H9 (cell line): Measurements from ENCODE around the gene NR1I2. TPM values are rescaled to one million over a fixed set of nuclear protein-coding genes. Genes with fewer than 3 reads are reported as not detected.

Experiments used
- DNase-seq: peaks from one replicate; pipeline ENCODE4 v3.0.0-alpha.2; 2017
- H2AFZ ChIP-seq: one replicate; pipeline ENCODE4 v1.6.1; 2013; ENCODE audit warnings: mild to moderate bottlenecking, low read length, control low read depth, moderate library complexity
- H2AK5ac ChIP-seq: 2 replicates; pipeline ENCODE4 v1.6.1; 2013; ENCODE audit warnings: low read length, control low read depth, mixed read lengths; ENCODE audit not compliant: insufficient read length
- H2BK120ac ChIP-seq: one replicate; pipeline ENCODE4 v1.6.1; 2013; ENCODE audit warnings: low read depth, mild to moderate bottlenecking, low read length, control low read depth, inconsistent platforms; ENCODE audit not compliant: poor library complexity, severe bottlenecking
- H2BK12ac ChIP-seq: 2 replicates; pipeline ENCODE4 v1.6.1; 2013; ENCODE audit warnings: low read length, control low read depth, mixed read lengths, low read depth; ENCODE audit not compliant: insufficient read length
- H2BK15ac ChIP-seq: 2 replicates; pipeline ENCODE4 v1.6.1; 2013; ENCODE audit warnings: low read depth, low read length, control low read depth
- H2BK20ac ChIP-seq: one replicate; pipeline ENCODE4 v1.6.1; 2013; ENCODE audit warnings: low read depth, mild to moderate bottlenecking, low read length, control low read depth, inconsistent platforms; ENCODE audit not compliant: poor library complexity, severe bottlenecking
- H2BK5ac ChIP-seq: 2 replicates; pipeline ENCODE4 v1.6.1; 2013; ENCODE audit warnings: low read length, control low read depth, mixed read lengths; ENCODE audit not compliant: insufficient read length
- H3K14ac ChIP-seq: 2 replicates; pipeline ENCODE4 v1.6.1; 2013; ENCODE audit warnings: low read length, control low read depth; ENCODE audit not compliant: insufficient read depth
- H3K18ac ChIP-seq: 2 replicates; pipeline ENCODE4 v1.6.1; 2013; ENCODE audit warnings: low read depth, mild to moderate bottlenecking, mixed read lengths, low read length, control low read depth; ENCODE audit not compliant: insufficient read length
- H3K23ac ChIP-seq: 2 replicates; pipeline ENCODE4 v1.6.1; 2013; ENCODE audit warnings: low read length, control low read depth, mixed read lengths, low read depth; ENCODE audit not compliant: insufficient read length
- H3K23me2 ChIP-seq: 2 replicates; pipeline ENCODE4 v1.6.1; 2013; ENCODE audit warnings: low read depth, mild to moderate bottlenecking, mixed read lengths, low read length, control low read depth; ENCODE audit not compliant: insufficient read length, poor library complexity, severe bottlenecking
- H3K27ac ChIP-seq: 2 replicates; pipeline ENCODE4 v1.5.1; 2013; ENCODE audit warnings: low read length, control low read depth, mixed read lengths, low read depth; ENCODE audit not compliant: insufficient read length
- H3K27me3 ChIP-seq: 2 replicates; pipeline ENCODE4 v1.6.1; 2013; ENCODE audit warnings: low read length, control low read depth, inconsistent platforms; ENCODE audit not compliant: insufficient read depth
- H3K4ac ChIP-seq: 2 replicates; pipeline ENCODE4 v1.6.1; 2013; ENCODE audit warnings: low read depth, mild to moderate bottlenecking, control low read depth, inconsistent platforms, low read length, moderate library complexity
- H3K4me1 ChIP-seq: 2 replicates; pipeline ENCODE4 v1.6.1; 2013; ENCODE audit warnings: low read length, control low read depth, inconsistent platforms; ENCODE audit not compliant: insufficient read depth
- H3K4me2 ChIP-seq: 2 replicates; pipeline ENCODE4 v1.6.1; 2013; ENCODE audit warnings: low read length, control low read depth, mixed read lengths; ENCODE audit not compliant: insufficient read length, insufficient read depth
- H3K56ac ChIP-seq: 2 replicates; pipeline ENCODE4 v1.6.1; 2013; ENCODE audit warnings: low read depth, mild to moderate bottlenecking, mixed read lengths, low read length, control low read depth; ENCODE audit not compliant: insufficient read length
- H3K79me1 ChIP-seq: 2 replicates; pipeline ENCODE4 v1.6.1; 2013; ENCODE audit warnings: low read depth, mild to moderate bottlenecking, moderate library complexity, low read length, control low read depth, inconsistent platforms; ENCODE audit not compliant: insufficient read depth, poor library complexity, severe bottlenecking
- H3K79me2 ChIP-seq: 2 replicates; pipeline ENCODE4 v1.6.1; 2013; ENCODE audit warnings: low read length, control low read depth, inconsistent platforms; ENCODE audit not compliant: insufficient read depth
- H3K9ac ChIP-seq: 2 replicates; pipeline ENCODE4 v1.6.1; 2013; ENCODE audit warnings: low read length, control low read depth, mixed read lengths; ENCODE audit not compliant: insufficient read length; ENCODE audit errors: extremely low read depth
- H3K9me3 ChIP-seq: one replicate; pipeline ENCODE4 v1.6.1; 2013; ENCODE audit warnings: low read depth, low read length, inconsistent platforms; ENCODE audit not compliant: control insufficient read depth
- H3T11ph ChIP-seq: one replicate; pipeline ENCODE4 v1.6.1; 2013; ENCODE audit warnings: mild to moderate bottlenecking, low read length, control low read depth, inconsistent platforms
- H4K20me1 ChIP-seq: one replicate; pipeline ENCODE4 v1.6.1; 2013; ENCODE audit not compliant: control insufficient read depth, insufficient read length, insufficient read depth
- H4K5ac ChIP-seq: 2 replicates; pipeline ENCODE4 v1.6.1; 2013; ENCODE audit warnings: low read depth, mild to moderate bottlenecking, mixed read lengths, low read length, control low read depth; ENCODE audit not compliant: insufficient read length
- H4K8ac ChIP-seq: replicated peaks from 2 replicates; pipeline ENCODE4 v1.6.1; 2013; ENCODE audit warnings: low read length, control low read depth, mixed read lengths, low read depth; ENCODE audit not compliant: insufficient read length
- H4K91ac ChIP-seq: 2 replicates; pipeline ENCODE4 v1.6.1; 2013; ENCODE audit warnings: low read depth, mild to moderate bottlenecking, moderate library complexity, mixed read lengths, low read length, control low read depth; ENCODE audit not compliant: insufficient read length
- H3K27ac Mint-ChIP-seq, 3 experiments: 2 replicates in 2 of 3; 3 replicates in 1 of 3; pipeline ENCODE4 v1.8.0; 2020 to 2021; ENCODE audit warnings: mixed read lengths in 3 of 3, mild to moderate bottlenecking in 1 of 3, moderate library complexity in 1 of 3
- H3K27me3 Mint-ChIP-seq: 2 replicates; pipeline ENCODE4 v1.8.0; 2021; ENCODE audit warnings: low read depth, mild to moderate bottlenecking, moderate library complexity, mixed read lengths
- H3K36me3 Mint-ChIP-seq, 3 experiments: 2 replicates in 2 of 3; 3 replicates in 1 of 3; pipeline ENCODE4 v1.8.0; 2020 to 2021; ENCODE audit warnings: low read depth in 3 of 3, mixed read lengths in 3 of 3; ENCODE audit not compliant: insufficient read depth in 1 of 3
- H3K4me1 Mint-ChIP-seq, 2 experiments: 2 replicates each; pipeline ENCODE4 v1.8.0; 2020; ENCODE audit warnings: mixed read lengths in 2 of 2
- H3K4me3 Mint-ChIP-seq, 2 experiments: 2 replicates in 1 of 2; 3 replicates in 1 of 2; pipeline ENCODE4 v1.8.0; 2020 to 2021; ENCODE audit warnings: mild to moderate bottlenecking in 2 of 2, mixed read lengths in 2 of 2, moderate library complexity in 1 of 2
- H3K9me3 Mint-ChIP-seq, 2 experiments: 2 replicates in 1 of 2; 3 replicates in 1 of 2; pipeline ENCODE4 v1.8.0; 2020; ENCODE audit warnings: mild to moderate bottlenecking in 2 of 2, mixed read lengths in 2 of 2, moderate library complexity in 1 of 2
- CTCF ChIP-seq: fragments of 200-600 bp; sonication (generic); conservative IDR thresholded peaks from 3 replicates; pipeline ENCODE4 v1.8.0; 2021; ENCODE audit warnings: antibody characterized with exemption, mild to moderate bottlenecking
- WGBS: extraction: QIAGEN DNeasy Blood & Tissue Kit; methylation state at CpG from one replicate; pipeline ENCODE4 v1.1.7; 2013; ENCODE audit warnings: missing lambda C conversion rate, low lambda C conversion rate, mixed read lengths; ENCODE audit not compliant: insufficient read length; ENCODE audit errors: extremely low coverage; 5-methylcytosine and 5-hydroxymethylcytosine counted together
- total RNA-seq: library from RNA; stranded (reverse); gene quantifications from 2 replicates; pipeline ENCODE4 v1.2.1, GENCODE V29; 2021

Gene NR1I2
- total RNA-seq, 1 experiment from 2014 or later = not detected

DNA sequence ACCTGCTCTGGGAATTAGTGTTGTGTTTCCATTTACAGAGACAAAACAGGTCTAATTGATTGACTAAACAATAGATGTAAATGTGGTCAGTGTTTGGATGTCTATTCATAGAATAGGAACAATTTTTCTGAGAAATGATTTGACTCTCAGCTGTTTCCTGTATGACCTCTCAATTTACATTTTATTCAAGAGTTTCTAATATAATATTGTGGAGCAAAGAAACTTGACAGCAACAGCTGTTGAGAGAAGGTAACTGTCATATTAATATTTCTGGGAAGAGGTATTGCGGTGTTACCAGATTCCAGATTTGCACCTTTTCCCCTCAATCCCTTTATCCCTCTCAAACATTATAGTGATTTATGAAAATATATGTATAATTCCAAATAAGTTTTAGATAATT is 3.7 kb upstream of the NR1I2 start:
- Histone ChIP-seq H3K9ac (no peak overlapping the region), H3K4ac (no peak overlapping the region), H2BK15ac (no peak overlapping the region), H3K14ac (no peak overlapping the region), H3K18ac (no peak overlapping the region), H4K20me1 (no peaks in the 10 kb centered on the region), H2BK12ac (no peak overlapping the region), H2BK120ac (no peak overlapping the region), H3K79me2 (no peaks in the 10 kb centered on the region), H3K27ac (no peak overlapping the region), H3K4me2 (no peak overlapping the region), H3K79me1 (no peaks in the 10 kb centered on the region), H2AFZ (no peak overlapping the region), H3K27me3 (no peaks in the 10 kb centered on the region), H3K23ac (no peak overlapping the region), H4K8ac (no peak overlapping the region), H4K5ac (no peak overlapping the region), H3K9me3 (no peaks in the 10 kb centered on the region), H3K56ac (no peak overlapping the region), H4K91ac (no peak overlapping the region), H3K4me1 (no peaks in the 10 kb centered on the region), H2BK20ac (no peak overlapping the region), H2BK5ac (no peak overlapping the region), H3T11ph (no peak overlapping the region), H2AK5ac (no peak overlapping the region), H3K23me2 (no peaks in the 10 kb centered on the region)
- Mint-ChIP-seq H3K4me1 (peaks cover 12 to 14% of the 10 kb centered on the region in 2 experiments), H3K36me3 (peaks cover 0 to 11% (median 0%) of the 10 kb centered on the region in 3 experiments; a peak in 5 of 7 replicates), H3K27ac (no peak overlapping the region), H3K27me3 (no peaks in the 10 kb centered on the region), H3K9me3 (peaks cover 8 to 10% of the 10 kb centered on the region in 2 experiments), H3K4me3 (no peak overlapping the region)
- no peak for DNase-seq
- no CpG with 5 or more reads among the region's 1 CpG for WGBS
- TF ChIP-seq CTCF = no peak
